ENCODE results near the gene EVI5.
"Not testable (repeated sequence)": the region's sequence is repeated elsewhere in the genome, so short reads cannot be mapped to it uniquely, and the experiment has no call there.

EVI5 gene

GRCh38 chr1:92792340-92792782, 7.5 kb upstream of the EVI5 start:
- no peak for TF ChIP-seq CTCF (IDR thresholded peaks at IDR 0.05; ENCODE audit: borderline replicate concordance, insufficient read depth, low read depth, low read length)
- no peak overlapping the region for H3K4me3 ChIP-seq (ENCODE audit: low read depth, low read length)

DNA sequence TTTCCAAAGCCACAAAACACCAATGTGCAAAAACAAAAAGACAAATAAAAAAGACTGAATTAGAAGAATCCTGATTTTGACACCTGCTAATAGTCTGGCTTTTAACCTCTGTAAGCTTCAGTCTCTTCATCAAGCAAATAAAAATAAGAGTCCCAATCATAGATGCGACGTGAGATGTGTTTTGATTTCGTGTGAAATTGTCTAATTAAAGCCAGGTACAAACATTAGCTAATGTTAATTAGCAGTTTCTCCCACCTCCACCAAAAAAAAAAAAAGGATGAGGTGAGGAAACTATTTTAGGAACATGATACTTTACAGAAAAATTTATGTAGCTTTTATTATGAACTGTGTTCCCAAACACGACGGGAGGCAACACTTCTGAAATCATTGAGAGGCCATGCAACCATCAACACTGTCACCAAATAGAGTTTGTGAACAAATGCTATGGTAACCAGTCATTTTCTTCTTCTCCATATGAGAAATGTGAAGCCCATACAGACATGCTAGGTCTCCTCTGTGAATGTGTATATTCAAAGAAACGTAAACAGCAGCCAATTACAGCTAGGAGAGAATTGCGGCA, 6.7 kb upstream of the EVI5 start:
- TF ChIP-seq CTCF (IDR thresholded peaks at IDR 0.05; ENCODE audit: borderline replicate concordance, insufficient read depth, low read depth, low read length), result no peak
- no peak overlapping the region for H3K4me3 ChIP-seq (ENCODE audit: low read depth, low read length)

DNA sequence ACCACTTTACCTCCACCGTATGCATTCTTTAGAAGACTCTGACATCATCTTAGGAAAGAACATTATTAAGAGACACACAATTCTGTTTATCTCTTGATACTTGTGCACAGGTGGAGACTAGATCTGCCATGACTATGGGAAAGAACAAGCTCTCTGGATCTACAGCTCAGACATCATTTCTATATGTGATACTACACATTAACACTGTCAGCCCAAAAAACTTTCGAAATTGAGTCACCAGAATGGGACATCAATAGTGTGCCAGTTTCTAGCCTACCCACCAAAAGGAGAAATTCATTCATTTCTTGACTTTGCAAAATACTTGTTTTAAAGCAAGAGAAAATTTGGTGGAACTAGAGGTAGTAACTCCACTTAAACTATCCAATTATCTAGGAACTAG, 6.0 kb upstream of the EVI5 start:
- TF ChIP-seq CTCF (IDR thresholded peaks at IDR 0.05; ENCODE audit: borderline replicate concordance, insufficient read depth, low read depth, low read length), result no peak
- no peak overlapping the region for H3K4me3 ChIP-seq (ENCODE audit: low read depth, low read length)

DNA sequence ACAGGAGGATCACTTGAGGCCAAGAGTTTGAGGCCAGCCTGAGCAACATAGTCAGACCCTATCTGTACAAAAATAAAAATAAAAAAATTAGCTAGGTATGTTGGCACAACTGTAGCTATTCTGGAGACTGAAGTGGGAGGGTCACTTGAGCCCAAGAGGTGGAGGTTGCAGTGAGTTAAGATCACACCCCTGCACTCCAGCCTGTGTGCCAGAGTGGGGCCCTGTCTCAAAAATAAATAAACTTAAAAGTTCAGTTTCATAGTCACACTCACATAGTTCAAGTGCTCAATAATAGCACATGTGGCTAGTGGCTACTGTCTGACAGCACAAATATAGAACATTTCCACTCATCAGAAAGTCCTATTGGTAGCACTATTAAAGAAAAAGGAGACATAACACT, 5.2 kb upstream of the EVI5 start:
- TF ChIP-seq CTCF (IDR thresholded peaks at IDR 0.05; ENCODE audit: borderline replicate concordance, insufficient read depth, low read depth, low read length), result no peak
- H3K4me3 ChIP-seq (ENCODE audit: low read depth, low read length), result no peak overlapping the region

DNA sequence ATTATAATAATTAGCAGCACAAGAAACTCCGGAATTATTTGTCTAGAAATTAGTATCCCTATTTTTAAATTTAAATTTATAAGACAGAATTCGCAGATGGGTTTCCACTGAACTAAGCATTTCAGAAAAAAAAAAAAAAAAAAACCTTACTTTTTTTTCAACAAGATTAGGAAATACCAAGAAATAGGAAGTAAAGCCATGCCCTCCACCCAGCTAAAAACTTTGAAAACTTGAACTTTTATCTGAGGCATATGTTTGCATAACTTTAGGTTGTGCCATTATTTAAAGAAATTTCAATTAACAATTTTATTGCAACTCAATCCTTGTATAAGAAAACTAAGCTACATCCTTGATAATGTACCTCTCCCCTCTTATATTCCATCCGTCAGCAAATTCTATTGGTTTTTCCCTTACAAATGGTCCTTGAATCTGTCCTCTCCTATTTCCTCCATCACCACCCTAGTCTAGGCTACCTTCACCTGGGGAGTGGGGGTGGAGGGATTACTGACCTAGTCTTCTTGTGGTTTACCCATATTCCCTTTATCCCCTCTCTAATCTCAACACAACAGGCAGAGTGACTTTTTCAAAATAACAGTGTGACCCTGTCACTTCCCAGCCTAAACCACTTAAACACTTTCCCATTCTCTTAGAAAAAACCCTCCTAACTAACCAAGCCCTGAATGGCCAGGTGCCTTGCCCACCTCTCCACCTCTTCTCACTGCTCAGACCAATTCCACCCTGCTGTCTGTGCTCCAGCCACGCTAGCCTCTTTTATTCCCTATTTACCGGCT, 1.4 kb upstream of the EVI5 start:
- no peak overlapping the region for H3K4me3 ChIP-seq (ENCODE audit: low read depth, low read length)
- TF ChIP-seq CTCF (IDR thresholded peaks at IDR 0.05; ENCODE audit: borderline replicate concordance, insufficient read depth, low read depth, low read length), result no peak

DNA sequence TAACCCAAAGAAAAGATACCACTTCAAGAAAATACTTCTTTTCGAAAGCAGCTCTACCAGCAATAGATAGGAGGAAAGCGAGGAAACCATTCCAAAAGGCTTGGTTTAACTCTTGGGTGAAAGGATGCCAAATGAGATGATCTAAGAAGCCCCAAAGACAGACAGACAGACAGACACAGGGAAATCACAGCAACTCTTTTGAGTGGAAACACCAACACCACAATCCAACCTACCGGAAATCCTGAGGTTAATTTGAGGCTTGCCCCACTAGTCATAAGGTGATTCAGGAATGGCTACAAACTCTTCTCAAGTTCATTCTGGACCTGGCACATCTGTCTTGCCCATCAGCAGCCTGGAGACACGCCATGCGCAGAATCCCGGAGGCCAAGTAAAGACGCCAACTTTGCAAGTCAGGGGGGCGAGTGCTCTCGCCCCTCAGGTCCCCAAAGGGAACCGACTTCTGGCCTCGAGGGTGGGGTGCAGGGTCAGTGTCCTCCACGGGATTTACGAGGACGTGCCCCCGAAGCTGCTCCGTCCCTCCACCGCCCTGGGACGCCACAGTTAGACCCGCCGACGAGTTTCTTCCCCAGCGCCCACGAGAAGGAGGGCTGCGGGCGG, 778 bp downstream of the EVI5 start:
- no peak for TF ChIP-seq CTCF (IDR thresholded peaks at IDR 0.05; ENCODE audit: borderline replicate concordance, insufficient read depth, low read depth, low read length)
- H3K4me3 ChIP-seq (ENCODE audit: low read depth, low read length), result peak overlapping the region; percentile 77

GRCh38 chr1:92783550-92783949, 1.4 kb downstream of the EVI5 start:
- not testable (repeated sequence) for H3K4me3 ChIP-seq (ENCODE audit: low read depth, low read length)
